GM12874 (cell line): ENCODE measurements around the gene HKDC1.

Experiments used
- CTCF ChIP-seq: IDR thresholded peaks from 2 replicates; pipeline ENCODE4 v1.5.1; 2011; ENCODE audit warnings: low read depth, mild to moderate bottlenecking, control low read depth, low read length, moderate library complexity; ENCODE audit not compliant: insufficient read depth

The HKDC1 gene

GRCh38 chr10:69229616-69229916, 9.4 kb downstream of the HKDC1 start:
- TF ChIP-seq CTCF = no peak

GRCh38 chr10:69230128-69230527, 10.0 kb downstream of the HKDC1 start:
- TF ChIP-seq CTCF = no peak

- no peak for TF ChIP-seq CTCF
Measured at GRCh38 chr10:69232252-69232651, 12.1 kb downstream of the HKDC1 start.

GRCh38 chr10:69232736-69233480, 12.8 kb downstream of the HKDC1 start:
- TF ChIP-seq CTCF = no peak

- no peak for TF ChIP-seq CTCF
Measured at GRCh38 chr10:69234447-69234846, 14.3 kb downstream of the HKDC1 start.

- peak; percentile 90 for TF ChIP-seq CTCF
Measured at GRCh38 chr10:69237528-69238159, 17.5 kb downstream of the HKDC1 start.

- no peak for TF ChIP-seq CTCF
Measured at GRCh38 chr10:69239136-69239535, 19.0 kb downstream of the HKDC1 start.
